Hepatocyte (in vitro differentiated cells): ENCODE data around the gene PNPLA2. TPM values are rescaled to one million over a fixed set of nuclear protein-coding genes. Genes with fewer than 3 reads are reported as not detected.

Source experiments
- DNase-seq: peaks from one replicate; pipeline ENCODE4 v3.0.0-alpha.2; 2016; ENCODE audit warnings: low spot score
- H2AFZ ChIP-seq: fragments of 200-600 bp; sonication (generic); 2 replicates; pipeline ENCODE4 v1.6.0; 2016; ENCODE audit warnings: antibody characterized with exemption, mild to moderate bottlenecking
- H3K27ac ChIP-seq: fragments of 200-600 bp; sonication (generic); 2 replicates; pipeline ENCODE4 v1.5.1; 2016; ENCODE audit warnings: mild to moderate bottlenecking
- H3K27me3 ChIP-seq: fragments of 200-600 bp; sonication (generic); 2 replicates; pipeline ENCODE4 v1.6.1; 2016
- H3K36me3 ChIP-seq: fragments of 200-600 bp; sonication (generic); replicated peaks from 2 replicates; pipeline ENCODE4 v1.5.1; 2016; ENCODE audit warnings: low read depth; ENCODE audit not compliant: insufficient read depth
- H3K4me1 ChIP-seq: fragments of 200-600 bp; sonication (generic); 2 replicates; pipeline ENCODE4 v1.5.1; 2016; ENCODE audit warnings: mild to moderate bottlenecking, moderate library complexity; ENCODE audit not compliant: insufficient read depth
- H3K4me2 ChIP-seq: fragments of 200-600 bp; sonication (generic); 2 replicates; pipeline ENCODE4 v1.6.0; 2016
- H3K4me3 ChIP-seq: fragments of 200-600 bp; sonication (generic); 2 replicates; pipeline ENCODE4 v1.5.1; 2016; ENCODE audit warnings: mild to moderate bottlenecking
- H3K79me2 ChIP-seq: fragments of 200-600 bp; sonication (generic); 2 replicates; pipeline ENCODE4 v1.6.0; 2017; ENCODE audit warnings: mild to moderate bottlenecking
- H3K9me2 ChIP-seq: fragments of 200-600 bp; sonication (generic); replicated peaks from 2 replicates; pipeline ENCODE4 v1.6.0; 2017; ENCODE audit warnings: mild to moderate bottlenecking; ENCODE audit not compliant: insufficient read depth
- H3K9me3 ChIP-seq: fragments of 200-600 bp; sonication (generic); 2 replicates; pipeline ENCODE4 v1.5.1; 2016; ENCODE audit warnings: low read depth, mild to moderate bottlenecking
- H4K20me1 ChIP-seq: fragments of 200-600 bp; sonication (generic); 2 replicates; pipeline ENCODE4 v1.6.0; 2016; ENCODE audit warnings: mild to moderate bottlenecking; ENCODE audit not compliant: insufficient read depth, poor library complexity, severe bottlenecking
- EZH2 ChIP-seq: fragments of 200-600 bp; sonication (generic); IDR thresholded peaks from 2 replicates; pipeline ENCODE4 v1.6.1; 2016; ENCODE audit warnings: antibody characterized with exemption, mild to moderate bottlenecking, borderline replicate concordance
- EZH2phosphoT487 ChIP-seq: fragments of 200-600 bp; sonication (generic); IDR thresholded peaks from one replicate; pipeline ENCODE4 v1.6.1; 2018; ENCODE audit warnings: antibody characterized with exemption, mild to moderate bottlenecking, low read depth, moderate library complexity; ENCODE audit not compliant: unreplicated experiment, severe bottlenecking
- WGBS: methylation state at CpG from one replicate; pipeline ENCODE4 v1.1.6; 2016; ENCODE audit warnings: low lambda C conversion rate; ENCODE audit errors: missing lambda C conversion rate; 5-methylcytosine and 5-hydroxymethylcytosine counted together
- polyA plus RNA-seq: library from polyadenylated mRNA; unstranded; fragments of >200 nt; fragmentation: Nextera tagmentation; extraction: Ambion mirVana; gene quantifications from 2 replicates; pipeline ENCODE4 v1.2.1, GENCODE V29; 2016
- total RNA-seq: library from RNA; depleted of rRNA; stranded (reverse); fragments of >200 nt; gene quantifications from 2 replicates; pipeline ENCODE4 v1.2.3, GENCODE V29; 2014
- TF ChIP-seq, protein P1 (sequence below): fragments of 200-600 bp; sonication (generic); IDR thresholded peaks from 2 replicates; pipeline ENCODE4 v1.5.1; 2016; ENCODE audit warnings: antibody characterized with exemption, mild to moderate bottlenecking; ENCODE audit not compliant: poor library complexity

PNPLA2 gene
- total and polyA plus RNA-seq, 2 experiments from 2014 or later = 12.9 to 50.0 TPM

DNA sequence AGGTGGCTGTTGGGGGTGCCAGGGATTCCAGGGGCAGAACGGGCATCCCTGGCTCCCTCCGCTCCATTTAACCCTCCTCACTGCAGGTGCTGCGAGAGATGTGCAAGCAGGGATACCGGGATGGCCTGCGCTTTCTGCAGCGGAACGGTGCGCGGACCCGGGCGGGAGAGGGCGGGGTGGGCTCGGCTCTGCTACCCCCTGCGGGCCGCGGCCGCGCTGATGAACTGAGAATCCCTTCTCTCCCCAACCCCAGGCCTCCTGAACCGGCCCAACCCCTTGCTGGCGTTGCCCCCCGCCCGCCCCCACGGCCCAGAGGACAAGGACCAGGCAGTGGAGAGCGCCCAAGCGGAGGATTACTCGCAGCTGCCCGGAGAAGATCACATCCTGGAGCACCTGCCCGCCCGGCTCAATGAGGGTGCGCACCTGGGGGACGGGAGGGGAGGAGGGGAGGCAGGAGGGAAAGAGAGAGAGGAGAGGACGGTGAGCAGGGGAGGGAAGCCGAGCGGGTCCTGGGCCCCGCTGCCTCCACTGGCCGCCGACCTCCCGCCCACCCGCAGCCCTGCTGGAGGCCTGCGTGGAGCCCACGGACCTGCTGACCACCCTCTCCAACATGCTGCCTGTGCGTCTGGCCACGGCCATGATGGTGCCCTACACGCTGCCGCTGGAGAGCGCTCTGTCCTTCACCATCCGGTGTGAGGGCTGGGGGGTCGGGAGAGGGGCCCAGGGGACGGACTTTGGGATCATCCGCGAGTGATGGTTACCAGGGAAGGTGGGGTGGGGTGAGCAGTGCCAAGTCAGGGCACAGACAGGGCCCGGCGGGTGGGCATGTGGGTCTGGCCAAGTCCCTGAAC is 5.0 kb downstream of the PNPLA2 start:
- 94% methylated on average over 18 of the region's 53 CpGs for WGBS
- H3K27ac ChIP-seq = no peak overlapping the region
- peaks cover 19% of the 10 kb centered on the region for H3K79me2 ChIP-seq
- no peak overlapping the region for H3K4me2 ChIP-seq
- H3K4me3 ChIP-seq = no peak overlapping the region
- peaks cover 16% of the 10 kb centered on the region for H4K20me1 ChIP-seq
- peaks cover 16% of the 10 kb centered on the region for H3K27me3 ChIP-seq
- H2AFZ ChIP-seq = no peak overlapping the region
- H3K36me3 ChIP-seq = no peaks in the 10 kb centered on the region
- no peak for DNase-seq
- H3K9me3 ChIP-seq = no peaks in the 10 kb centered on the region
- H3K4me1 ChIP-seq = peaks cover 31% of the 10 kb centered on the region
- no peaks in the 10 kb centered on the region for H3K9me2 ChIP-seq
- TF ChIP-seq, protein P1, sequence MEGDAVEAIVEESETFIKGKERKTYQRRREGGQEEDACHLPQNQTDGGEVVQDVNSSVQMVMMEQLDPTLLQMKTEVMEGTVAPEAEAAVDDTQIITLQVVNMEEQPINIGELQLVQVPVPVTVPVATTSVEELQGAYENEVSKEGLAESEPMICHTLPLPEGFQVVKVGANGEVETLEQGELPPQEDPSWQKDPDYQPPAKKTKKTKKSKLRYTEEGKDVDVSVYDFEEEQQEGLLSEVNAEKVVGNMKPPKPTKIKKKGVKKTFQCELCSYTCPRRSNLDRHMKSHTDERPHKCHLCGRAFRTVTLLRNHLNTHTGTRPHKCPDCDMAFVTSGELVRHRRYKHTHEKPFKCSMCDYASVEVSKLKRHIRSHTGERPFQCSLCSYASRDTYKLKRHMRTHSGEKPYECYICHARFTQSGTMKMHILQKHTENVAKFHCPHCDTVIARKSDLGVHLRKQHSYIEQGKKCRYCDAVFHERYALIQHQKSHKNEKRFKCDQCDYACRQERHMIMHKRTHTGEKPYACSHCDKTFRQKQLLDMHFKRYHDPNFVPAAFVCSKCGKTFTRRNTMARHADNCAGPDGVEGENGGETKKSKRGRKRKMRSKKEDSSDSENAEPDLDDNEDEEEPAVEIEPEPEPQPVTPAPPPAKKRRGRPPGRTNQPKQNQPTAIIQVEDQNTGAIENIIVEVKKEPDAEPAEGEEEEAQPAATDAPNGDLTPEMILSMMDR = no peak
- TF ChIP-seq EZH2 (no peak), EZH2phosphoT487 (no peak)

DNA sequence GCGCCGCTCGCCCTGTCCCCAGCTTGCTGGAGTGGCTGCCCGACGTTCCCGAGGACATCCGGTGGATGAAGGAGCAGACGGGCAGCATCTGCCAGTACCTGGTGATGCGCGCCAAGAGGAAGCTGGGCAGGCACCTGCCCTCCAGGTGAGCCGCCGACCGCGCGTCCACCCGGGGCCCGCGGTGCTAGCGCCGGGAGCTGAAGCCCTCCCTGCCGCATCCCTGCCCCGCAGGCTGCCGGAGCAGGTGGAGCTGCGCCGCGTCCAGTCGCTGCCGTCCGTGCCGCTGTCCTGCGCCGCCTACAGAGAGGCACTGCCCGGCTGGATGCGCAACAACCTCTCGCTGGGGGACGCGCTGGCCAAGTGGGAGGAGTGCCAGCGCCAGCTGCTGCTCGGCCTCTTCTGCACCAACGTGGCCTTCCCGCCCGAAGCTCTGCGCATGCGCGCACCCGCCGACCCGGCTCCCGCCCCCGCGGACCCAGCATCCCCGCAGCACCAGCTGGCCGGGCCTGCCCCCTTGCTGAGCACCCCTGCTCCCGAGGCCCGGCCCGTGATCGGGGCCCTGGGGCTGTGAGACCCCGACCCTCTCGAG is 5.7 kb downstream of the PNPLA2 start:
- WGBS = 97% methylated on average over 32 of the region's 59 CpGs
- no peak overlapping the region for H3K27ac ChIP-seq
- H3K4me1 ChIP-seq = peaks cover 29% of the 10 kb centered on the region
- no peak overlapping the region for H3K4me3 ChIP-seq
- no peak overlapping the region for H3K4me2 ChIP-seq
- TF ChIP-seq EZH2 (no peak), EZH2phosphoT487 (no peak)
- TF ChIP-seq, protein P1 = no peak
- peaks cover 19% of the 10 kb centered on the region for H3K79me2 ChIP-seq
- H4K20me1 ChIP-seq = peaks cover 16% of the 10 kb centered on the region
- no peaks in the 10 kb centered on the region for H3K36me3 ChIP-seq
- H3K9me2 ChIP-seq = no peaks in the 10 kb centered on the region
- H2AFZ ChIP-seq = no peak overlapping the region
- H3K27me3 ChIP-seq = peaks cover 21% of the 10 kb centered on the region
- no peaks in the 10 kb centered on the region for H3K9me3 ChIP-seq
- no peak for DNase-seq

DNA sequence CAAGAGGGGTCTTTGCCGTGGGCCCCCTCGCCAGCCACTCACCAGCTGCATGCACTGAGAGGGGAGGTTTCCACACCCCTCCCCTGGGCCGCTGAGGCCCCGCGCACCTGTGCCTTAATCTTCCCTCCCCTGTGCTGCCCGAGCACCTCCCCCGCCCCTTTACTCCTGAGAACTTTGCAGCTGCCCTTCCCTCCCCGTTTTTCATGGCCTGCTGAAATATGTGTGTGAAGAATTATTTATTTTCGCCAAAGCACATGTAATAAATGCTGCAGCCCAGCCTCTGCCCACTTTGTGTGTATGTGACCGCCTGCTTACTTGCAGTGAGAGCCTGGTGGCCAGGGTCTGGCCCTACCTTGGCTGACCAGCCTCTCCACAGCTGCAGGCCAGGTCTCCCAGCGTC is 6.2 kb downstream of the PNPLA2 start:
- Histone ChIP-seq H3K27me3 (peaks cover 21% of the 10 kb centered on the region), H3K4me2 (no peak overlapping the region), H3K4me1 (peaks cover 35% of the 10 kb centered on the region), H3K27ac (no peak overlapping the region), H4K20me1 (peaks cover 16% of the 10 kb centered on the region), H3K79me2 (peaks cover 19% of the 10 kb centered on the region), H3K9me2 (no peaks in the 10 kb centered on the region), H3K4me3 (no peak overlapping the region), H3K36me3 (no peaks in the 10 kb centered on the region), H2AFZ (no peak overlapping the region), H3K9me3 (no peaks in the 10 kb centered on the region)
- DNase-seq = no peak
- TF ChIP-seq, protein P1 = no peak
- TF ChIP-seq EZH2 = no peak
- no peak for TF ChIP-seq EZH2phosphoT487
- 86% methylated on average over 10 of the region's 11 CpGs for WGBS
